H7 (cell line): ENCODE measurements around the gene LMBR1L. TPM values are rescaled to one million over a fixed set of nuclear protein-coding genes. Genes with fewer than 3 reads are reported as not detected.
"Not testable (repeated sequence)": the region's sequence is repeated elsewhere in the genome, so short reads cannot be mapped to it uniquely, and the experiment has no call there.

Experiments used
- DNase-seq: peaks from one replicate; pipeline ENCODE4 v3.0.0; 2012
- H3K27me3 ChIP-seq: 2 replicates; pipeline ENCODE4 v1.6.0; 2011; ENCODE audit warnings: mild to moderate bottlenecking, low read length; ENCODE audit not compliant: control insufficient read depth, insufficient read depth
- H3K36me3 ChIP-seq: replicated peaks from 2 replicates; pipeline ENCODE4 v1.5.1; 2011; ENCODE audit warnings: low read length; ENCODE audit not compliant: control insufficient read depth, insufficient read depth
- H3K4me3 ChIP-seq: 2 replicates; pipeline ENCODE4 v1.5.1; 2011; ENCODE audit warnings: low read depth, mild to moderate bottlenecking, control low read depth, low read length, moderate library complexity; ENCODE audit not compliant: insufficient read depth
- total RNA-seq: library from RNA; depleted of rRNA; stranded (reverse); fragments of >200 nt; shearing (Covaris generic); gene quantifications from 2 replicates; pipeline ENCODE4 v1.2.3, GENCODE V29; 2014; rRNA removed

Gene LMBR1L
- 63.0 and 75.6 TPM in 2 replicates for total RNA-seq

- H3K36me3 ChIP-seq = peaks cover 4% of the 10 kb centered on the region
- no peaks in the 10 kb centered on the region for H3K27me3 ChIP-seq
- peak within 1 kb of the TSS; percentile 92 for H3K4me3 ChIP-seq
- peak; percentile 99 for DNase-seq
Measured at GRCh38 chr12:49110464-49111155, at the start of gene LMBR1L. LMBR1L (minus strand) TSS chr12:49110847; CDS start chr12:49110555, 292 bp downstream.

GRCh38 chr12:49160399-49160798 is 49.8 kb upstream of the LMBR1L start:
- DNase-seq = no peak
- Histone ChIP-seq H3K36me3 (no peaks in the 10 kb centered on the region), H3K4me3 (no peak overlapping the region), H3K27me3 (no peaks in the 10 kb centered on the region)

DNA sequence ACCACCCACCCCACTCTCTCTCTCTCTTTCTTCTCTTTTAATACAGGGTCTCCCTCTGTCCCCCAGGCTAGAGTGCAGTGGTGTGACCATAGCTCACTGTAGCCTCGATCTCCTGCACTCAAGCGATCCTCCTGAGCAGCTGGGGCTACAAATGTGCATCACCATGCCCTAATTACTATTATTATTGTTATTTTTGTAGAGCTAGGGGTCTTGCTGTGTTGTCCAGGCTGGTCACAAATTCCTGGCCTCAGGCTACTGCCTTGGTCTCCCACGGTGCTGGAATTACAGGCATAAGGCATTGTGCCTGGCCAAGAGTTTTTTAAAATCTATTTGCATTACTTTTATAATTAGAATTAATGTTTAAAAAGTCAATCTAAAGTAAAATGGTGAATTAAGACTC is 43.6 kb upstream of the LMBR1L start:
- no peak for DNase-seq
- Histone ChIP-seq H3K4me3 (no peak overlapping the region), H3K27me3 (no peaks in the 10 kb centered on the region), H3K36me3 (no peaks in the 10 kb centered on the region)

DNA sequence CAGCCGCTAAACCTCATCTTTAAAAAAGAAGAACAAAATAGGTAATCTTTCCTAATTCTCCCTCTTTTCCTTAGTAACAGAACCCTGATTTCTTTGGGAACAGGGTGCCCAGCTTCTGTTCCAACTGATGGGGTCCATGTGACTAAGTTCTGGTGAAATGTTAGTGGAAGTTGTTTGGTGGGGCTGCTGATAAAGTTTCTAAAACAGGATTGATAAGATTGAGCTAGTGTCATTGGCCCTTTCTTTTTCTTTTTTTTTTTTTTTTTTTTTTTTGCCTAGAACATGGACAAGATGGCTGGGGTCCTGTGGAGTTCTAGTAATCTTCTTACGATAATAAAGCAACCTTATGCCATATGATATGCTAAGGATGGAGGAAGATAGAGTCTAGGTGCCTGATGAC is 36.7 kb upstream of the LMBR1L start:
- Histone ChIP-seq H3K27me3 (no peaks in the 10 kb centered on the region), H3K36me3 (no peaks in the 10 kb centered on the region), H3K4me3 (no peak overlapping the region)
- DNase-seq = no peak

DNA sequence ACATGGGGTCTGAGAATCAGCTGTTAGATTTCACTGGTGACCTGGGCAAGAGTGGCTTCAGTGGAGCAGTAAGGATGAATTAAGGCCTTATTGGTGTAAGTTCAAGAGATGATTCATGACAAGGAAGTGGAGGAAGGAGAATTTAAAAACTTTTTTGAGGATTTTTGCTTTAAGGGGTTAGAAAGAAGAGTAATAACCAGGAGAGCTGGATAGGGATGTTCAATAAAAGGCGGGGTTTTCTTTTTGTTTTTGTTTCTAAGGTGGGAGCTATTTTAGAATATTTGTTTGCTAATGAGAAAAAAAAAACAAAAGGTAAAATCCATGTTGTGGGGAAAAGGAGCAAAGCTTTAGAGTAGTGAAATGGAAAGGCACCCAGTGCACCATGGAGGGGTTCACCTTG is 35.8 kb upstream of the LMBR1L start:
- H3K36me3 ChIP-seq = no peaks in the 10 kb centered on the region
- no peak for DNase-seq
- H3K27me3 ChIP-seq = no peaks in the 10 kb centered on the region

DNA sequence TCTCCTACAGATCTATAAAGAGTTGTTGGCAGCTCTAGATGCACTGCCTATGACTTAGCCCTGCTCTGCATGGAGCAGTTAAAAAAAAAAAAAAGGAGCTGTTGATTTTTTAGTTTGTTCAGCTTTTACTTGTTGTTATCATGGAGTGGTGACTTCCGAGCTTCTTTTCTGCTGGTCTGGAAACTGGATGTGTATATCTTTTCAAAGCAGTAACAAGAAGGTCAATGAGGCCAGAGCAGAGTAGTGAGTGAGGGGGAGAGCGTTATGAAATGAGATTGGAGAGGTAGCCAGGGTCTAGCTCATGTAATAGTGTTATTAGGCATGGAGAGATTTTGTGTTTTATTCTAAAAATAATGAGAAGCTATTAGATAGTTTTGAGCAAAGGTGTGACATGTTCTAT is 33.7 kb upstream of the LMBR1L start:
- no peak for DNase-seq
- Histone ChIP-seq H3K36me3 (no peaks in the 10 kb centered on the region), H3K4me3 (no peak overlapping the region)

More for the DNA sequence above, 35.8 kb upstream of the LMBR1L start:
- H3K4me3 ChIP-seq = no peak overlapping the region

DNA sequence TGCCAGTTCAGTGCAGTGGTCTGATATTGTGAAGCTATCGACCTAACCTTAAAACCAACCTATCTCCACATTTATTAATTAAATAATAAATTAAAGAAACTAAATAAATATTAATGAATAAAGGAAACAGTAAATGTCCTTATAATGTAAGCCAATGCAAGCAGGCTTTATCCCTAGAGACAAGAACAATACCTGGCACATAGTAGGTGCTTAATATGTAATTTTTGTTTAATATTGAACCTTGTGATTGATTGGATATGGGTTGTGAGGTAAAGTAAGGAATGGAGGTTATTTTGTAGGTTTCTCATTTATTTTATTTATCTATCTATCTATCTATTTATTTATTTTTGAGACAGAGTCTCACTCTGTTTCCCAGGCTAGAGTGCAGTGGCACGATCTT is 28.4 kb upstream of the LMBR1L start:
- no peaks in the 10 kb centered on the region for H3K36me3 ChIP-seq
- no peak overlapping the region for H3K4me3 ChIP-seq
- DNase-seq = no peak
- H3K27me3 ChIP-seq = no peaks in the 10 kb centered on the region

More for the DNA sequence above, 33.7 kb upstream of the LMBR1L start:
- no peaks in the 10 kb centered on the region for H3K27me3 ChIP-seq

GRCh38 chr12:49138587-49138986 is 27.9 kb upstream of the LMBR1L start:
- Histone ChIP-seq H3K27me3 (no peaks in the 10 kb centered on the region), H3K36me3 (no peaks in the 10 kb centered on the region), H3K4me3 (no peak overlapping the region)
- no peak for DNase-seq

- Histone ChIP-seq H3K36me3 (no peaks in the 10 kb centered on the region), H3K27me3 (no peaks in the 10 kb centered on the region), H3K4me3 (no peak overlapping the region)
- DNase-seq = no peak
Measured at GRCh38 chr12:49137476-49137875, 26.8 kb upstream of the LMBR1L start.

GRCh38 chr12:49136997-49137396 is 26.4 kb upstream of the LMBR1L start:
- not testable (repeated sequence) for H3K27me3 ChIP-seq, DNase-seq, H3K4me3 ChIP-seq, H3K36me3 ChIP-seq

DNA sequence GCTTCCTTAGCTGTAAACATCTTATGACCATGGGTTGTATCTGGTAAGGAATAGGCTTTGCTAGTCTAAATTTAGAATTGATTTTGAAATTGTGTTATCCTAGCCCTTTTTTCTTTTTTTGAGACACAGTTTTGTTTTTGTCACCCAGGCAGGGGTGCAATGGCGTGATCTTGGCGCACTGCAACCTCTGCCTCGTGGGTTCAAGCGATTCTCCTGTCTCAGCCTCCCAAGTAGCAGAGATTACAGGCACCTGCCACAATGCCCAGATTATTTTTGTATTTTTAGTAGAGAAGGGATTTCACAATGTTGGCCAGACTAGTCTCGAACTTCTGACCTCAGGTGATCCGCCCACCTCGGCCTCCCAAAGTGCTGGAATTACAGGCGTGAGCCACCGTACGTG is 22.9 kb upstream of the LMBR1L start:
- Histone ChIP-seq H3K27me3 (no peaks in the 10 kb centered on the region), H3K36me3 (peaks cover 12% of the 10 kb centered on the region), H3K4me3 (no peak overlapping the region)
- DNase-seq = no peak

DNA sequence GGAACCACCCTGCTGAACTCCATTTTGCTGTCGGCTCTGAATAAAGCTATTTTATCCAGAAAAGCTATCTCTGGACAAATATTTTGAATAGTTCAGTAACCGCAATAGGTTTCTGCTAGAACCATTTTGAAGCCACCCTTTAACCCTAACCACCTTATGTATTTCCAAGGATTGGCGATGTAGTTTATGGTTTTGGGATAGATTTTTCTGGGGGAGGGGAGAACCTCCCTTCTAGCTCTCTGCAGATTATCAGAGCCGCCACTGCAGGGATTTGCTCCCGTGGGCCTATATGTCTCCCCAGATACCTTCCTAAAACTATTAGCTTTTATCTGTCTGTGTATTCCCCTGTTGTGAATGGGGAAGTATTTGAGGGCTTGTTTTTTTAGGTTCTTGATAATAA is 22.4 kb upstream of the LMBR1L start:
- DNase-seq = no peak
- H3K36me3 ChIP-seq = peaks cover 14% of the 10 kb centered on the region
- no peak overlapping the region for H3K4me3 ChIP-seq
- no peaks in the 10 kb centered on the region for H3K27me3 ChIP-seq

DNA sequence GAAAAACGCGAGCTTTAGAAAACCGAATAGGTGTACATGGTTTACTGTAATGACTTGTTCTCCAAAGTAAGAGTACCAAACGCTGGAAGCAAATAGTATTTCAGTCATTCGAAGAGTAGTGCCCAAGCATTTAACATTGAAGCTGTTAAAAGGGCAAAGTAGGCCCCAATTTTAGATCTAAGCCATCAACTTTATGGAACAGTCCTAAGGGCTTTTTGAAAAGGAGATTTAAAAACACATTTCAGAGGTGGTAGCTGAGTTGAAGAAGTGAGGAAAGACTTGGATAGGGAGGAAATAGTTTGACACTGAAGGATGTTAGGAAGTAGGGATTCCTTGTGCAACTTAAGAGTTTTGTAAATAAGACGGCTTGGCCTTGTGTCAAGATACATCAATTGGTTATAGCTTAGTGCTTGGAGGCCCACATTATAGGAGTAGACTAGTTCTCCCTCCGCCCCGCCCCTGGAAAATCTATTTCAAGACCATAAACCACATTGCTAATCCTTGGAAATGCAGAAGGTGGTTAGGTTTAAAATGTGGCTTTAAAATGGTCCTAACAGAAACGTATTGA is 21.3 kb upstream of the LMBR1L start:
- Histone ChIP-seq H3K4me3 (peak overlapping the region; percentile 54), H3K36me3 (peaks cover 18% of the 10 kb centered on the region), H3K27me3 (no peaks in the 10 kb centered on the region)
- no peak for DNase-seq

DNA sequence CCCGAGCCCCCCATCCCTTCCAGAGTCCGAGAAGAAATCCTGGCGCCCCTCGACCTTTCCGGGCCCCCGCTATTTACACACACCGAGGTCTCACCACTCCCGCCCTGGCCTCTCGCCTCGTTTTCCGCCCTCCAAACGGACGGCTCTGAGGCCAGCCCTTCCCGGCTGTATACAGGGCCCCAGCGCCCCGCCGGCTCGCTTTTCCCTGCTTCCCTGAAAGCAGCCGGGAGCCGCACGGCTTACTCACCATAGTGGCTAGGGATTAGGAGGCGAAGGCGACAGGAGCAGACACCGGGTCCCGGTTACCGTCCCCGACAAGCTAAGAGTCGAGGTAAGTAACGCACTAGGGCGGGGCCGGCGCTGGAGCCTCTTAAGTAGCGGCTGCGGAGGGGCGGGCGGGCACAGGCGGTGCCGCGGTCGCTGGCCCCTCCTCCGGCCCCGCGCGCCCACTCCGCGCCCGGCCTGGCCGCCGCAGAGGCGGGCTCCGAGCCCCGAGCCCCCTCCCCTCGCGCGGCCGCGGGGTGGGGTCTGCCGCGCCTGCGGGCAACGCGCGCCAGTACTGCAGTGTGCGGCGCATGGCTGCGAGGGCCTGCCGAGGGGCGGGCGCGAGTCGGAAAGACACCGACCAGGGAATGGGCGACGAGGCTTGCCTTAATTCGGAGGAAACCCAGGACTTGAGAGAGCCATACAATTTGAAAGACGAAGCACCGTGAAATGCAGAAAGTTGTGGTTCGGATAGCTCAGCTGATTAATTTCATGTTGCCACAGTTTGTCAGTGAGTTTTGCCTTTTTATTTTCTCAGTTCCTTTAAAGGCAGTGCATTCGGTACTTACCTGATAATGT is 20.6 kb upstream of the LMBR1L start, which contains the start of gene TUBA1B:
Gene TUBA1B (minus strand): TSS at position 345 of the 843 bp plus-strand sequence. CDS start 95 bp downstream, at position 250.
- H3K4me3 ChIP-seq = peak within 1 kb of the TSS; percentile 99
- peaks cover 18% of the 10 kb centered on the region for H3K36me3 ChIP-seq
- H3K27me3 ChIP-seq = no peaks in the 10 kb centered on the region
- peak; percentile 99 for DNase-seq
